WERI-Rb-1 (cell line): ENCODE results near the gene INTS4.
"Not testable (repeated sequence)": the region's sequence is repeated elsewhere in the genome, so short reads cannot be mapped to it uniquely, and the experiment has no call there.

ENCODE experiments used
- DNase-seq: peaks from one replicate; pipeline ENCODE4 v3.0.0-alpha.2; 2020
- H3K27ac ChIP-seq: fragments of 250-450 bp; sonication (Bioruptor Pico); 2 replicates; pipeline ENCODE4 v1.5.1; 2020; ENCODE audit warnings: mild to moderate bottlenecking, moderate library complexity
- H3K27me3 ChIP-seq: fragments of 250-450 bp; sonication (Bioruptor Pico); 2 replicates; pipeline ENCODE4 v1.5.1; 2021; ENCODE audit warnings: mild to moderate bottlenecking, low read depth, moderate library complexity; ENCODE audit not compliant: insufficient read depth, severe bottlenecking
- H3K36me3 ChIP-seq: fragments of 250-450 bp; sonication (Bioruptor Pico); 2 replicates; pipeline ENCODE4 v1.5.1; 2020; ENCODE audit warnings: mild to moderate bottlenecking, moderate library complexity
- H3K4me3 ChIP-seq: 2 replicates; pipeline ENCODE4 v1.5.1; 2011; ENCODE audit warnings: low read depth, mild to moderate bottlenecking, control low read depth, low read length
- H3K9me3 ChIP-seq: fragments of 250-450 bp; sonication (Bioruptor Pico); 2 replicates; pipeline ENCODE4 v1.5.1; 2021; ENCODE audit warnings: mild to moderate bottlenecking, moderate library complexity; ENCODE audit not compliant: severe bottlenecking
- CTCF ChIP-seq: IDR thresholded peaks from 2 replicates; pipeline ENCODE4 v1.5.1; 2011; ENCODE audit warnings: low read depth, mild to moderate bottlenecking, control low read depth, inconsistent platforms, low read length

The INTS4 gene

GRCh38 chr11:77890619-77891056 is 103.8 kb downstream of the INTS4 start:
- not testable (repeated sequence) for DNase-seq, H3K36me3 ChIP-seq, H3K9me3 ChIP-seq, H3K27ac ChIP-seq, H3K27me3 ChIP-seq, H3K4me3 ChIP-seq

- H3K4me3 ChIP-seq, H3K9me3 ChIP-seq, DNase-seq, H3K27ac ChIP-seq, H3K27me3 ChIP-seq: not testable (repeated sequence)
- H3K36me3 ChIP-seq, result peaks cover 11% of the 10 kb centered on the region
These were observed 104.3 kb downstream of the INTS4 start for GRCh38 chr11:77890100-77890614.

GRCh38 chr11:77889045-77889444 is 105.4 kb downstream of the INTS4 start:
- not testable (repeated sequence) for H3K9me3 ChIP-seq, H3K4me3 ChIP-seq, DNase-seq, H3K27me3 ChIP-seq, H3K27ac ChIP-seq
- peaks cover 11% of the 10 kb centered on the region for H3K36me3 ChIP-seq

GRCh38 chr11:77886401-77886800 is 108.1 kb downstream of the INTS4 start:
- Histone ChIP-seq H3K27me3 (no peaks in the 10 kb centered on the region), H3K36me3 (peaks cover 16% of the 10 kb centered on the region), H3K27ac (no peak overlapping the region), H3K4me3 (no peak overlapping the region), H3K9me3 (no peaks in the 10 kb centered on the region)
- no peak for TF ChIP-seq CTCF
- DNase-seq, result no peak

GRCh38 chr11:77884829-77885190 is 109.7 kb downstream of the INTS4 start:
- peak overlapping the region; percentile 67 for H3K27ac ChIP-seq
- H3K27me3 ChIP-seq, result no peaks in the 10 kb centered on the region
- no peak for DNase-seq
- no peaks in the 10 kb centered on the region for H3K9me3 ChIP-seq
- no peak for TF ChIP-seq CTCF
- H3K4me3 ChIP-seq, result no peak overlapping the region
- H3K36me3 ChIP-seq, result peaks cover 28% of the 10 kb centered on the region

GRCh38 chr11:77884186-77884828 is 110.2 kb downstream of the INTS4 start:
- H3K36me3 ChIP-seq, result peaks cover 33% of the 10 kb centered on the region
- DNase-seq, result no peak
- peak overlapping the region; percentile 67 for H3K27ac ChIP-seq

GRCh38 chr11:77883775-77884174 is 110.7 kb downstream of the INTS4 start:
- peak; percentile 81 for DNase-seq
- no peaks in the 10 kb centered on the region for H3K9me3 ChIP-seq
- no peak overlapping the region for H3K4me3 ChIP-seq
- peak overlapping the region; percentile 67 for H3K27ac ChIP-seq
- peaks cover 34% of the 10 kb centered on the region for H3K36me3 ChIP-seq
- no peaks in the 10 kb centered on the region for H3K27me3 ChIP-seq
- TF ChIP-seq CTCF, result no peak

More at GRCh38 chr11:77884186-77884828, 110.2 kb downstream of the INTS4 start:
- TF ChIP-seq CTCF, result no peak
- Histone ChIP-seq H3K9me3 (no peaks in the 10 kb centered on the region), H3K4me3 (no peak overlapping the region), H3K27me3 (no peaks in the 10 kb centered on the region)
